HepG2 (cell line): ENCODE data around the gene RCCD1. TPM values are rescaled to one million over a fixed set of nuclear protein-coding genes. Genes with fewer than 3 reads are reported as not detected.
A peak's percentile ranks its signal among the peaks of the same experiment; 100 is the strongest.

Source experiments
- ARNT ChIP-seq: fragments of 450-650 bp; IDR thresholded peaks from 2 replicates; pipeline ENCODE4 v1.6.1; 2017
- FOSL1 ChIP-seq: sonication (generic); formaldehyde crosslinking; IDR thresholded peaks from 2 replicates; pipeline ENCODE4 v1.9.0; 2021; ENCODE audit warnings: missing genetic modification reagents, borderline replicate concordance
- GATAD1 ChIP-seq: IDR thresholded peaks from 2 replicates; pipeline ENCODE4 v1.6.1; 2016; ENCODE audit warnings: missing genetic modification reagents, missing compliant biosample characterization
- KDM5A ChIP-seq: fragments of 200-600 bp; sonication (generic); IDR thresholded peaks from 2 replicates; pipeline ENCODE4 v1.7.0; 2018; ENCODE audit warnings: antibody characterized with exemption, mild to moderate bottlenecking, low read length, borderline replicate concordance
- PPARG ChIP-seq: conservative IDR thresholded peaks from 2 replicates; pipeline ENCODE4 v1.6.1; 2016; ENCODE audit warnings: missing biosample characterization, missing genetic modification reagents
- ZEB1 ChIP-seq: IDR thresholded peaks from 2 replicates; pipeline ENCODE4 v1.6.1; 2012; ENCODE audit warnings: mild to moderate bottlenecking, low read depth, inconsistent platforms; ENCODE audit not compliant: insufficient replicate concordance
- ZNF24 ChIP-seq: fragments of 450-650 bp; IDR thresholded peaks from 2 replicates; pipeline ENCODE4 v1.6.1; 2017; ENCODE audit warnings: antibody characterized with exemption, mild to moderate bottlenecking
- ZNF547 ChIP-seq: sonication (generic); formaldehyde crosslinking; IDR thresholded peaks from 2 replicates; pipeline ENCODE4 v1.5.1; 2020; ENCODE audit warnings: mild to moderate bottlenecking, missing genetic modification reagents
- ZSCAN30 ChIP-seq: sonication (generic); formaldehyde crosslinking; IDR thresholded peaks from 2 replicates; pipeline ENCODE4 v1.5.0; 2020; ENCODE audit warnings: mild to moderate bottlenecking, missing genetic modification reagents
- polyA plus RNA-seq, 8 experiments: library from polyadenylated mRNA; depleted of rRNA in 3 of 8; stranded (reverse) in 7 of 8; unstranded in 1 of 8; fragments of >200 nt; fragmentation: Illumina TruSeq in 4 of 8; extraction: Trizol in 4 of 8; gene quantifications; 2 replicates each; pipeline versions ENCODE4 v1.2.1 to v1.2.3, GENCODE V29; 2011 to 2016; ENCODE audit warnings: low read depth in 4 of 8, missing spikeins in 1 of 8, mixed read lengths in 1 of 8; ENCODE audit not compliant: insufficient read depth in 1 of 8
- total RNA-seq, 5 experiments: library from RNA; depleted of rRNA; stranded (reverse); fragments of >200 nt; fragmentation: Illumina TruSeq; extraction: Trizol; gene quantifications; 2 replicates each; pipeline ENCODE4 v1.2.3, GENCODE V29; 2016; ENCODE audit warnings: low read depth in 1 of 5
- TF ChIP-seq, protein P1 (sequence below): sonication (generic); formaldehyde crosslinking; IDR thresholded peaks from 2 replicates; pipeline ENCODE4 v1.5.0; 2020; ENCODE audit warnings: mild to moderate bottlenecking, missing genetic modification reagents
- TF ChIP-seq, protein P2 (sequence below): sonication (generic); formaldehyde crosslinking; conservative IDR thresholded peaks from 2 replicates; pipeline ENCODE4 v1.5.0; 2020; ENCODE audit warnings: missing genetic modification reagents
- TF ChIP-seq, protein P3 (sequence below): sonication (generic); formaldehyde crosslinking; IDR thresholded peaks from 2 replicates; pipeline ENCODE4 v1.4.0; 2020; ENCODE audit warnings: missing genetic modification reagents, borderline replicate concordance
- TF ChIP-seq, protein P4 (sequence below): sonication (generic); formaldehyde crosslinking; IDR thresholded peaks from one replicate; pipeline ENCODE4 v1.5.1; 2020; ENCODE audit warnings: mild to moderate bottlenecking, missing genetic modification reagents; ENCODE audit errors: not compliant biosample characterization

The RCCD1 gene
- total and polyA plus RNA-seq, 2 of the 13 experiments (the other 11 are each of a cell fraction or from before 2014, with no cell fraction given), result 14.1 to 15.1 TPM

DNA sequence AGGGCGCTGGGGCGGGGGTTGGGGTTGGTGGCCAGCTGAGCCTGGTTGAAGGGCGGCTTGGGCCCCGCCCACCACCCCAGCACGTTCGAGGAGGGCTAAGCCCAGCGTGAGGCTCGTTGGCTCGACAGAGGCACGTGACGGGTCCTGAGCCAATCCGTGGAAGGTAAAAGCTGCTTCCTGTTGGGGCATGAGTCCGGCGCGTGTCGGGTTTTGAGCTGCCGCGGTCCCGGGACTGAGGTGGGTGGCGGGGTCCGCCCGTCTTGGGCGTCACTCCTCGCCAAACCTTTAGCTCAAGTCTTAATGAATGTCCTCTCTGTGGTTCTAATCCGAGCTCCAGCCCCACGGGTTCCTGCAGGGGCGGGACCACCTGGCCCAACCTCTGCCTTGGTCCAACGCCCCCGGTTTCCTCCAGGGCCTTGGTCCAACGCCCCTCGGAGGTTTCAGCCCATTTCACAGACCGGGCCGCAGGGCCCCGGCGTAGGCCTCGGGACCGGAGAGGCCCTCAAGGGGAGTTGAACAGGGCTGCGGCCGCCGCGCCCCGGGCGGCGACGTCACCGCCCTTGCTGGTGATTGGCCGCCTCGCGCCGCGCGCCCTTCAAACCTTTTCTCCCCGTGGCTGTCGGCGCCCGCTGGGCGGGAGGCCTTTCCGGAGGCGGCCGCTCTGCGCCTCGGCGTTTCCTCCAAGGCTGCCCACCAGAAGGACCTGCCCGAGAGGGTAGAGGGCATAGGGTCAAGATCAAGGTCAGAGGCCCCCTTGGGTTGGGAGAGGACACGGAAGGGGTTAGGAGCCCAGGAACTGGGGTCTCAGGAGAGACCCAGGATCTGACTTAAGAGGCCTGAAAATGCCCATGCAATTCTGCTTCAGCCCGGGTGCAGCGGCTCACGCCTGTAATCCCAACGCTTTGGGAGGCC, at the start of gene RCCD1 (continued):
- TF ChIP-seq, protein P1, sequence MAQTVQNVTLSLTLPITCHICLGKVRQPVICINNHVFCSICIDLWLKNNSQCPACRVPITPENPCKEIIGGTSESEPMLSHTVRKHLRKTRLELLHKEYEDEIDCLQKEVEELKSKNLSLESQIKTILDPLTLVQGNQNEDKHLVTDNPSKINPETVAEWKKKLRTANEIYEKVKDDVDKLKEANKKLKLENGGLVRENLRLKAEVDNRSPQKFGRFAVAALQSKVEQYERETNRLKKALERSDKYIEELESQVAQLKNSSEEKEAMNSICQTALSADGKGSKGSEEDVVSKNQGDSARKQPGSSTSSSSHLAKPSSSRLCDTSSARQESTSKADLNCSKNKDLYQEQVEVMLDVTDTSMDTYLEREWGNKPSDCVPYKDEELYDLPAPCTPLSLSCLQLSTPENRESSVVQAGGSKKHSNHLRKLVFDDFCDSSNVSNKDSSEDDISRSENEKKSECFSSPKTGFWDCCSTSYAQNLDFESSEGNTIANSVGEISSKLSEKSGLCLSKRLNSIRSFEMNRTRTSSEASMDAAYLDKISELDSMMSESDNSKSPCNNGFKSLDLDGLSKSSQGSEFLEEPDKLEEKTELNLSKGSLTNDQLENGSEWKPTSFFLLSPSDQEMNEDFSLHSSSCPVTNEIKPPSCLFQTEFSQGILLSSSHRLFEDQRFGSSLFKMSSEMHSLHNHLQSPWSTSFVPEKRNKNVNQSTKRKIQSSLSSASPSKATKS (CRISPR knock-in tag), result 0 out of 2 replicates have a peak, but pooled peaks have one; percentile 58
- TF ChIP-seq ZEB1 (no peak), FOSL1 (CRISPR knock-in tag) (peak; percentile 50), ARNT (no peak), PPARG (CRISPR knock-in tag) (0 out of 2 replicates have a peak, but pooled peaks have one; percentile 7), ZNF24 (no peak), ZSCAN30 (CRISPR knock-in tag) (peak; percentile 80; the same call in 1 of the 2 replicates), GATAD1 (CRISPR knock-in tag) (peak; percentile 78), KDM5A (peak; percentile 59; the same call in 1 of the 2 replicates), ZNF547 (CRISPR knock-in tag) (peak; percentile 74; the same call in 1 of the 2 replicates)
- TF ChIP-seq, protein P2, sequence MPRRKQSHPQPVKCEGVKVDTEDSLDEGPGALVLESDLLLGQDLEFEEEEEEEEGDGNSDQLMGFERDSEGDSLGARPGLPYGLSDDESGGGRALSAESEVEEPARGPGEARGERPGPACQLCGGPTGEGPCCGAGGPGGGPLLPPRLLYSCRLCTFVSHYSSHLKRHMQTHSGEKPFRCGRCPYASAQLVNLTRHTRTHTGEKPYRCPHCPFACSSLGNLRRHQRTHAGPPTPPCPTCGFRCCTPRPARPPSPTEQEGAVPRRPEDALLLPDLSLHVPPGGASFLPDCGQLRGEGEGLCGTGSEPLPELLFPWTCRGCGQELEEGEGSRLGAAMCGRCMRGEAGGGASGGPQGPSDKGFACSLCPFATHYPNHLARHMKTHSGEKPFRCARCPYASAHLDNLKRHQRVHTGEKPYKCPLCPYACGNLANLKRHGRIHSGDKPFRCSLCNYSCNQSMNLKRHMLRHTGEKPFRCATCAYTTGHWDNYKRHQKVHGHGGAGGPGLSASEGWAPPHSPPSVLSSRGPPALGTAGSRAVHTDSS, result no peak
- TF ChIP-seq, protein P3, sequence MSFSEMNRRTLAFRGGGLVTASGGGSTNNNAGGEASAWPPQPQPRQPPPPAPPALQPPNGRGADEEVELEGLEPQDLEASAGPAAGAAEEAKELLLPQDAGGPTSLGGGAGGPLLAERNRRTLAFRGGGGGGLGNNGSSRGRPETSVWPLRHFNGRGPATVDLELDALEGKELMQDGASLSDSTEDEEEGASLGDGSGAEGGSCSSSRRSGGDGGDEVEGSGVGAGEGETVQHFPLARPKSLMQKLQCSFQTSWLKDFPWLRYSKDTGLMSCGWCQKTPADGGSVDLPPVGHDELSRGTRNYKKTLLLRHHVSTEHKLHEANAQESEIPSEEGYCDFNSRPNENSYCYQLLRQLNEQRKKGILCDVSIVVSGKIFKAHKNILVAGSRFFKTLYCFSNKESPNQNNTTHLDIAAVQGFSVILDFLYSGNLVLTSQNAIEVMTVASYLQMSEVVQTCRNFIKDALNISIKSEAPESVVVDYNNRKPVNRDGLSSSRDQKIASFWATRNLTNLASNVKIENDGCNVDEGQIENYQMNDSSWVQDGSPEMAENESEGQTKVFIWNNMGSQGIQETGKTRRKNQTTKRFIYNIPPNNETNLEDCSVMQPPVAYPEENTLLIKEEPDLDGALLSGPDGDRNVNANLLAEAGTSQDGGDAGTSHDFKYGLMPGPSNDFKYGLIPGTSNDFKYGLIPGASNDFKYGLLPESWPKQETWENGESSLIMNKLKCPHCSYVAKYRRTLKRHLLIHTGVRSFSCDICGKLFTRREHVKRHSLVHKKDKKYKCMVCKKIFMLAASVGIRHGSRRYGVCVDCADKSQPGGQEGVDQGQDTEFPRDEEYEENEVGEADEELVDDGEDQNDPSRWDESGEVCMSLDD (CRISPR knock-in tag), result 0 out of 2 replicates have a peak, but pooled peaks have one; percentile 66
- TF ChIP-seq, protein P4, sequence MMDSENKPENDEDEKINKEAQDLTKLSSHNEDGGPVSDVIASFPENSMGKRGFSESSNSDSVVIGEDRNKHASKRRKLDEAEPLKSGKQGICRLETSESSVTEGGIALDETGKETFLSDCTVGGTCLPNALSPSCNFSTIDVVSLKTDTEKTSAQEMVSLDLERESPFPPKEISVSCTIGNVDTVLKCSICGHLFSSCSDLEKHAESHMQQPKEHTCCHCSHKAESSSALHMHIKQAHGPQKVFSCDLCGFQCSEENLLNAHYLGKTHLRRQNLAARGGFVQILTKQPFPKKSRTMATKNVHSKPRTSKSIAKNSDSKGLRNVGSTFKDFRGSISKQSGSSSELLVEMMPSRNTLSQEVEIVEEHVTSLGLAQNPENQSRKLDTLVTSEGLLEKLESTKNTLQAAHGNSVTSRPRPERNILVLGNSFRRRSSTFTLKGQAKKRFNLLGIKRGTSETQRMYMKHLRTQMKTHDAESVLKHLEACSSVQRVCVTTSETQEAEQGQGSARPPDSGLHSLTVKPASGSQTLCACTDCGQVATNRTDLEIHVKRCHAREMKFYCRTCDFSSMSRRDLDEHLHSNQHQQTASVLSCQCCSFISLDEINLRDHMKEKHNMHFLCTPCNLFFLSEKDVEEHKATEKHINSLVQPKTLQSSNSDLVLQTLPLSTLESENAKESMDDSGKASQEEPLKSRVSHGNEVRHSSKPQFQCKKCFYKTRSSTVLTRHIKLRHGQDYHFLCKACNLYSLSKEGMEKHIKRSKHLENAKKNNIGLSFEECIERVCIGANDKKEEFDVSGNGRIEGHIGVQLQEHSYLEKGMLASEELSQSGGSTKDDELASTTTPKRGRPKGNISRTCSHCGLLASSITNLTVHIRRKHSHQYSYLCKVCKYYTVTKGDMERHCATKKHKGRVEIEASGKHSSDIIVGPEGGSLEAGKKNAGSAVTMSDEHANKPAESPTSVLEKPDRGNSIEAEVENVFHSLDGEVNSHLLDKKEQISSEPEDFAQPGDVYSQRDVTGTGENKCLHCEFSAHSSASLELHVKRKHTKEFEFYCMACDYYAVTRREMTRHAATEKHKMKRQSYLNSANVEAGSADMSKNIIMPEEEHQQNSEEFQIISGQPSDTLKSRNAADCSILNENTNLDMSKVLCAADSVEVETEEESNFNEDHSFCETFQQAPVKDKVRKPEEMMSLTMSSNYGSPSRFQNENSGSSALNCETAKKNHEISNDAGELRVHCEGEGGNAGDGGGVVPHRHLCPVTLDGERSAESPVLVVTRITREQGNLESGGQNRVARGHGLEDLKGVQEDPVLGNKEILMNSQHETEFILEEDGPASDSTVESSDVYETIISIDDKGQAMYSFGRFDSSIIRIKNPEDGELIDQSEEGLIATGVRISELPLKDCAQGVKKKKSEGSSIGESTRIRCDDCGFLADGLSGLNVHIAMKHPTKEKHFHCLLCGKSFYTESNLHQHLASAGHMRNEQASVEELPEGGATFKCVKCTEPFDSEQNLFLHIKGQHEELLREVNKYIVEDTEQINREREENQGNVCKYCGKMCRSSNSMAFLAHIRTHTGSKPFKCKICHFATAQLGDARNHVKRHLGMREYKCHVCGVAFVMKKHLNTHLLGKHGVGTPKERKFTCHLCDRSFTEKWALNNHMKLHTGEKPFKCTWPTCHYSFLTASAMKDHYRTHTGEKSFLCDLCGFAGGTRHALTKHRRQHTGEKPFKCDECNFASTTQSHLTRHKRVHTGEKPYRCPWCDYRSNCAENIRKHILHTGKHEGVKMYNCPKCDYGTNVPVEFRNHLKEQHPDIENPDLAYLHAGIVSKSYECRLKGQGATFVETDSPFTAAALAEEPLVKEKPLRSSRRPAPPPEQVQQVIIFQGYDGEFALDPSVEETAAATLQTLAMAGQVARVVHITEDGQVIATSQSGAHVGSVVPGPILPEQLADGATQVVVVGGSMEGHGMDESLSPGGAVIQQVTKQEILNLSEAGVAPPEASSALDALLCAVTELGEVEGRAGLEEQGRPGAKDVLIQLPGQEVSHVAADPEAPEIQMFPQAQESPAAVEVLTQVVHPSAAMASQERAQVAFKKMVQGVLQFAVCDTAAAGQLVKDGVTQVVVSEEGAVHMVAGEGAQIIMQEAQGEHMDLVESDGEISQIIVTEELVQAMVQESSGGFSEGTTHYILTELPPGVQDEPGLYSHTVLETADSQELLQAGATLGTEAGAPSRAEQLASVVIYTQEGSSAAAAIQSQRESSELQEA (CRISPR knock-in tag), result peak; percentile 70
